ENCODE data around the gene PIM1.
"Not testable (repeated sequence)": the region's sequence is repeated elsewhere in the genome, so short reads cannot be mapped to it uniquely, and the experiment has no call there.

The PIM1 gene

DNA sequence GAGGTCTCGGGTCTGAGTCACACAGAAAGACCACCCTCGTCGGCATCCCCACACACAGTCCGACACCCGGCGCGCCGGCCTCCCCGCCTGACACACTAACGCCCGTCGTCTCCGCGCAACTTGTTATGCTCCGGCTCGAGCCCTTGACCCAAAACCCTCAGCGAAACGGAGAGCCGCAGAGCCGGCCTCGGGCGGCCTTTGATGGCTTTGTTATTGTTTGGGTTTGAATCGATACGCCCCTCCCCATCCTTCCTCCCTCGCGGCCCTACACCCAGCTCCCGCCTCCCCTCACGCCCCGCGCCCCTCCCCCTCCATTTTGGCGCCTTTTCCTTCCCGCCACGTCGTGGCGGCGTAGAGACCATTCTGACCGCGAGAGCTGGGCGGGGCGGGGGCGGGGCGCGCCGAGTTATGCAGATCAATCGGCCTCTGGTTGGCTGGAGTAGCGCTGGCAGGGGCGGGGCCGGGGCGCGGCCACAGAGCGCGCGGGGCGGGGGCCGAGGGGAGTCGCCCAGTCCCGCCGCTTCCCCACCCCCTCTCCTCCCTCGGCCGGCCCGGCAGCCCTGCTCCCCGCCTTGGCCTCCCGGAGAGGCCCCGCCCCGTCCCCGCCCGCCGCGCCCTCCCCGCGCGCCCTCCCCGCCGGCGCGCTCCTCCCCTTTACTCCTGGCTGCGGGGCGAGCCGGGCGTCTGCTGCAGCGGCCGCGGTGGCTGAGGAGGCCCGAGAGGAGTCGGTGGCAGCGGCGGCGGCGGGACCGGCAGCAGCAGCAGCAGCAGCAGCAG lies at the start of gene PIM1:
Gene PIM1 (plus strand): TSS at position 657 of the 777 bp plus-strand sequence. CDS start 424 bp downstream, outside the sequence.
- peak; percentile 98 for DNase-seq (ENCODE audit: low read depth)

DNA sequence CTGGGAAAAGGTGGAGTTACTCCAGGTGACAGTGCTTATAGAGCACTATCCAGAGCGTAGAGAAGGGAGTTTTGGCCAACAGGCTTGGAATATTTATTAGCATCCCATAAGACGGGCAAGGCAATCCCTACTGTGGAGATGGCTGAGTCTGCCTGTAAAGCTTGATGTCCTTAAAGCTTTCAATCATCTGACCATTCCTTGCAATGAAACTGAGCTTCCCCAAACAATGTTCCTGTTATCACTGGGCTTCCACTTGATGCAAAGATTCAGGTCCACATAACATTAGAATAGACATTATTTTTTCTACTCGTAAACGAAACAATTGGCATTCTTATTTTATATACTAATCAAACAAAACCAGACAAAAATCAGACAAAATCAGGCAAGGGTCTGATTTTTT lies 48.4 kb upstream of the PIM1 start:
- DNase-seq (ENCODE audit: low read depth), result no peak

DNA sequence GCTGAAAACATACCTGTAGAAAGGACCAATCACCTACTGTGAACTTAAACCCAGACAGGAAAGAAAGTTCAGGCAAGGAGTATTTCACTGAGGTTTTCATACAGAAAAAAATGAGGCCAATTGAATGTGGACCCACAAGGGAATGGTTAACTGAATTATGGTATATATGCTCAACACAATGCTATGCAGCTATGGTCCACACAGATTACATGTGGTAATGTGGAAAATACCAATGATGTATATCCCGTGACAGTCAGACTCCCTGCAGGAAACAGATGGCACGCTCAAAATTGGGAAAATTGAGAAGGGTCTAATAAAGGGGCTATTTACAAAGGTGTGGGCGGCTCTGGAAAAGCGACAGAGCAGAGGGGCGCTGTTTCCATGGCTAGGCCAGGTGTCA lies 47.1 kb upstream of the PIM1 start:
- DNase-seq (ENCODE audit: low read depth), result no peak

DNA sequence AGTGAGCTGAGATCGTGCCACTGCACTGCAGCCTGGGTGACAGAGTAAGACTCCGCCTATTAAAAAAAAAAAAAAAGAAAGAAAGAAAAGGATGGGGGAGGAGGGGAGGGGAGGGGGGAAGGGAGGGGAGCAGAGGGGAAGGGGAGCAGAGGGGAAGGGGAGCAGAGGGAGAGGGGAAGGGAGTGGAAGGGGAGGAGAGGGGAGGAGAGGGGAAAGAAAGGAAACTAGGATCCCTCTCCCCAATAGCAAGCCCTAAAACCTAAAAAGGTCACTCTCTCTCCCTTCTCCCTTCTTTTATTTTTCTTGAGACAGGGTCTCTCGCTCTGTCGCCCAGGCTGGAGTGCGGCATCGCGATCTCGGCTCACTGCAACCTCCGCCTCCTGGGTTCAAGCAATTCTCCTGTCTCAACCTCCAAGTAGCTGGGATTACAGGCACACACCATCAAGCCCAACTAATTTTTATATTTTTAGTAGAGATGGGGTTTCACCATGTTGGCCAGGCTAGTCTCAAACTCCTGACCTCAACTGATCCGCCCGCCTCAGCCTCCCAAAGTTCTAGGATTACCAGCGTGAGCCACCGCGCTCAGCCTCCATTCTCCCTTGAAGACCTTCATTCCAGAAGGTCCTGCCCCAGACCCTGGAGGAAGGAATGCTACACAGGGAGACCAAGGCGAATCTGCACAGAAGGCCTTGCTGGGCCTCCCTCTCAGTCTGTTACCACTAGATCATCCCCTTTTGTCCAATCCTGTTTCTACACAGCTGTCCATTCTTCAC lies 45.8 kb upstream of the PIM1 start:
- DNase-seq (ENCODE audit: low read depth), result no peak

DNA sequence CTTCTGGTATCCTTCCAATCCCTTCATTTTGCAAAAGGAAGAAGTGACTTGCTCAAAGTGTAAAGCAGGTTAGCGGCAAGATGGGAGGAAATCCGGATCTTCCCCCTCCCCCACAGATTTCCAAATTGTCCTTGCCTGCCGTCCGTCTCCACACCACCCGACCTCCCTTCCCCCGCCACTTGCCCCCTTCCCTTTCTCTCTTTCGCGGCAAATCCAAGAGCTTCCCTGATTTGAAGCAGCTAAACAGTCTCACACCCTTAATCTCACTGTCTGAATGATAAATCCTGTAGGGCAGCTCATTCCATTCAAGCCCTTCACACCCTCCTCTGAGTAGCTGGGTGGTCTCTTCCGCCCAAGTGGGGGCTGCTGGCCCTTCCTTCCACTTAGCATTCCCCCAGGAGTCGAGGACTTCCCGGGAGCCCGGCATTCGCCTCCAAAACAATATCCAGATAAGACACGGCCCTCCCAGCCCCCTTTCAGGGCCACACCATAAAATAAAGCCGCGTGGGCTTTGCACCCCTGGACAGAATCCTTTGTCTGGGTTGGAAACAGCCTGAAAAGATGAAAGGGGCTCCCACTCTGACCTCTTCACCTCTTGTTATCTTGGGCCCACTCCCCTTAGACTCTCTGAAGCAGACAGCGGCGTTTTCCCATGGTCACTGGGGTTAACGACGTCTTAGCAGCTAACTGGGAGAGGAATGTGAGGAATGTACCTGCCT lies 44.0 kb upstream of the PIM1 start:
- DNase-seq (ENCODE audit: low read depth), result no peak

DNA sequence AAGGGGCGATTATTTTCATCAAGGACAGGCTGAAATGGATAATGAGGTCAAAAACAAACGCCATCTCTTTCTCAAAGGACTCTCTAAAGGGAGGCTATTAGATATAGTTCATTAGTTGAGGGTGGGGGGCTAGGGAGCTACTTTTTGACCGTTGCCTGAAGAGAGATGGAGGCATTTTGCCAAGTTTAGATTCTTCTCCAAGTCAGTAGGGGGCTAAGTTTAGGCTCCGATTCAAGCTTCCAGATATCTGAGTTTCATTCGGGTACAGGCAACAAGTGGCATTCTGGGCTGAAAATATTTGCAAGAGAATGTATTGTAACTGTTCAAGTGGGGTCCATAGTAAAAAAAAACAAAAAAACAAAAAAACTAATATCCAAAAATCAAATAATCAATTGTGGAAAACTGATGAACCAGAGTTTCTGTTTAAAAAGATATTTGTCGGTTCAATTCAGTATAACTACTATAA lies 43.4 kb upstream of the PIM1 start:
- no peak for DNase-seq (ENCODE audit: low read depth)

DNA sequence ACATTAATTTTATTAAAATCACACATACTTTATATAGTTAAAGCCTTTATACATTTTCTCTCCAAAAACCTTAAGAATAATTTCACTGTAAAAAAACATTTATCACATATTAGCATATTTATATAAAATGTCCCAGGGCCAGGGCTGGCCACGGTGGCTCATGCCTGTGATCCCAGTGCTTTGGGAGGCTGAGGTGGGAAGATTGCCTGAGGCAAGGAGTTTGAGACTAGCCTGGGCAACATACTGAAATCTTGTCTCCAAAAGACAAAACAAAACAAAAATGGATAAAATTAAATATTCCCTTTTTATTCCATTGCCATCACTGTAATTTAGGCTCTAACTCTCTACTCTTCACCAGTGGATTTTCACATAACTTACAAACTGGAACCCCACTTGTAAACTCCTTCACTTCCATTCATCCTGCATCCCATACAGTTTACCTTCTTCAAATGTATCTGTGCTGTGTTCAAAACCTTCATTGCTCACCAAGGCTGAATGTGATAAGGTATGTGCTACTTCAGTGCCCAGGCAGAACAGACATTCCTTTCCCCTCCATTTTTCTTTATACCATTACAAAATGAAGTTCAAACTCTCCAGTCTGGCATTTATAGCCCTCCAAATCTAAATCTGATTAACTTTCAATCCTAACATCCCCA lies 42.9 kb upstream of the PIM1 start:
- no peak for DNase-seq (ENCODE audit: low read depth)

DNA sequence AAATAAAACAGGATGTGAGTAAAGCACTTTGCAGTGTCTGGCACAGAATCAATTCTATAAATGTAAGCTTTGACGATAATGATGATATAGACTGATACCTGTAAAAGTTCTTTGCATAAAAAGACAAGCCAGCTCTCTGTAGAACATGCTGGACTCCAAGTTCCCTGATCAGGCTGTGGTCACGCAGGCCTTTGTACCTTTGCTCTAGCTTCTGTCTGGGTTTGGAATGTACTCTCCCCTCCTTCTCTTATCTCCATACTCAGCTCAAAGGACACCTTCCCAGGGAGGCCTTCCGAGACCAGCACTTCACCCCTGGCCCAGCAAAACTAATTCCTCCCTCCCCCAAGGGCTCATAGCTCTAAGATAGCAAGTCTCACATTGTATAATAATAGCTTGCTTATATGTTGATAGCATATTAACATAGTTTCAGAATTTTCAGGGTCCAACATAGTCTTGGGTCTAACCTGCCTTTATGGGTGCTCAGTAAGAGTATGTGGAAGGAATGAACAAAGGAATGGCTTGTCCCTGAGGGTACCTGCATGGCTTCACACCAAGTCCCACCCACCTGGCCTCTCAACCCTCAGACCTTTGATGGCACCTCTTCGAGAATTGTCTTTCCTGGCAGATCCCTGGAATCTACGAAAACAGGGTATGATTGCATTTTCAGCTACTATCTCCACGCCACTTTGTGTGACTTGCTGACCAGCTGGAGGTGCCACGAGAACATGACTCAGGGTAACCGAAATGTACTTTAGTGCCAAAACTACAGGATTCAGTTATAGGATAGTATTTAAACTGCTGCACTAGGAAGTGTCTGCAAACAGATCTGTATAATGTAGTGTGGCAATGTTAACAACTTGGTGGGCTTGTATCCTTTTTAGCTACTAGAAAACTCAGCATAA lies 41.7 kb upstream of the PIM1 start:
- DNase-seq (ENCODE audit: low read depth), result peak; percentile 73

DNA sequence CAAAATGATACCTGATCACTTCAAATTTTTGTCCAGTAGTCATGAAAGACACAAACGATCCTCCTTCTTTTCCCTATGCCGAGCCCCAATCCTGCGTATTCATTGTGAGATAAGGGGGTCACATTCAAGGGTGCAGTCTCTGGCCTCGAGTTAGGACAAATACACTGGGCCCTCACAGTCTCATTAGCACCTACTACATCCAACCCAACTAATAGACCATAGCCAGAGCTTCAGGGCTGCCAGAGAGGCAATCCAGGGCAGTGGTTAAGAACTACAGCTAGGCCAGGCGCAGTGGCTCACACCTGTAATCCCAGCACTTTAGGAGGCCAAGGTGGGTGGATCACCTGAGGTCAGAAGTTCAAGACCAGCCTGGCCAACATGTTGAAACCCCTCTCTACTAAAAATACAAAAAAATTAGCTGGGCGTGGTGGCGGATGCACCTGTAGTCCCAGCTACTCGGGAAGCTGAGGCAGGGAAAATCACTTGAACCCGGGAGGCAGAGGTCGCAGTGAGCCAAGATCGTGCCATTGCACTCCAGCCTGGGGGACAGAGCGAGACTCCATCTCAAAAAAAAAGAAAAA lies 41.0 kb upstream of the PIM1 start:
- not testable (repeated sequence) for DNase-seq (ENCODE audit: low read depth)

DNA sequence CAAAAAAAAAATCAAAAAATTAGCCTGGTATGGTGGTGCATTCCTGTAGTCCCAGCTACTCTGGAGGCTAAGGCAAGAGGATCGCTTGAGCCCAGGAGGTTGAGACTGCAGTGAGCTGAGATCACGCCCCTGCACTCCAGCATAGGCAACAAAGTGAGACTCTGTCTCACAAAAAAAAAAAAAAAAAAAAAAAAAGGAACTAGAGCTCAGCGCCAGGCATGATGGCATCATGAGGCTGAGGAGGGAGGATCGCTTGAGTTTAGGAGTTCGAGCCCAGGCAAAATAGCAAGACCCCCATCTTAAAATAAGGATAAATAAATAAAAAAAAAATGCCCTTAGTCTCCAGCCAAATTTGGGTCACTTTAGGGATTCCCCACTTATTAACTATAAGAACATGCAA lies 40.4 kb upstream of the PIM1 start:
- no peak for DNase-seq (ENCODE audit: low read depth)

DNA sequence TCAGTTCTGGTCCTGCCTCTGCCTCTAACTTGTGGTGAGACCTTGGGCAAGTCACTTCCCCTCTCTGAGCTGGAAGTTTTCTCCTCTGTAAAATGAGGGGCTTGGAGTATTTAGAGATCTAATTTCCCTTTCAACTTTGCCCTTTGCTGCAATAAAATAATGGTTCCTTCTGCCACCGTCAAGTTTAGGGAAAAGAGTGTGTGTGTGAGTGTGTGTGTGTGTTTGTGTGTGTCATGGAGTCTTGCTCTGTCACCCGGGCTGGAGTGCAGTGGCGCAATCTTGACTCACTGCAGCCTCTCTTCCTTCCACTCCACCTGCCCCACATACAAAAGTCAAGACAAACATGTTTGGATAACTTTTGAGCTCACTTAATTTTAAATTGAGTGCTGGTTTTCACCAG lies 39.2 kb upstream of the PIM1 start:
- DNase-seq (ENCODE audit: low read depth), result peak; percentile 64

DNA sequence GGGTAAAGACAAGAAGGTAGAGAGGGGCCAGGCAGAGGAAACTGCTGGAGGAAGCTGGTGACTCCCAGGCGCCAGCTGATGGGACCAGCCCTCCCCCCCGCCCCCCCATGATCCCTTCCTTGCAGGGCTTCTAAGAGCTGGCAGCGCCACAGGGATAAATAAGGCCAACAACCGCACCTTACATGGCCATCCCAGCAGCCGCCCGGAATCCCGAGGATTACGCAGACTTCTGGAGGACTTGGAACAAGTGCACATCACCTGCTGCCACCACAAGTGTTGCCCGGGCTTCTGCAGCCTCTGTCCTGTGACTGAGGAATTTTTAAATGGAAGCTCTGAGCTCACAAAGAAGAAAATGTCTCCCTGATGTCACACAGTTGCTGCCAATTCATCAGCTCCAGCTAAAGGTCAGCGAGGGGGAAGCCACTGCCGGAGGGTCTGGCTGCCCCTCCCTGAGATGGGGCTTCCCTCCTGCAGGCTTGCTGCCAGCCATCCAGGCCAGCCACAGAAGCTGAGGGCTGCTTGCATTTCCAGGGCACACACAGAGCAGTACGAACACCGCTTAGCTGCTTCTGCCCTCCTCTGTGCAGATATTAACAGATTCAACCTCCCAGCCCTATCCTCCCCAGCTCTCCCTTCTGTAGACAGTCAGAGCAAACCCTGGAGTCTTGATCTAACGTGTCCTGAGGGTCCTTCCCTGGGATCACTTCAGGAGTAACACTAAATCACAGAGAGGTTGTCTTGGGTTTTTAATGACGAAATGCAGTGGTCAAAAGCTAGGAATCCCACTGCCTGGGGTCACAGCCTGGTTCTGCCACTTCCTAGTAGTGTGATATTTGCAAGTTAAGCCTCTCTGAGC lies 38.6 kb upstream of the PIM1 start:
- peak; percentile 48 for DNase-seq (ENCODE audit: low read depth)

DNA sequence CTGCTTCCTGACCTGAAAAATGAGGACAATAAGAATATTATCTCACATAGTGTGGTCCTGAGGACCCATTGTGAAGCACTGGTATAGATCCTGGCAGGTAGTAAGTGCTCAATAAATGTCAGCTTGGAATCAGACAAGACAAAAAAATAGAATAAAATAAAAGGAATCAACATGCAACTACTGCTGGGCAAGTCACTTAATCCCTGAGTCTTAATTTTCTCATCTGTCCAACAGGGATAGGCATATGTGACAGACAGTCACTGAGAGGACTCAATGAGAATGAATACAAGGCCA lies 38.0 kb upstream of the PIM1 start:
- no peak for DNase-seq (ENCODE audit: low read depth)

DNA sequence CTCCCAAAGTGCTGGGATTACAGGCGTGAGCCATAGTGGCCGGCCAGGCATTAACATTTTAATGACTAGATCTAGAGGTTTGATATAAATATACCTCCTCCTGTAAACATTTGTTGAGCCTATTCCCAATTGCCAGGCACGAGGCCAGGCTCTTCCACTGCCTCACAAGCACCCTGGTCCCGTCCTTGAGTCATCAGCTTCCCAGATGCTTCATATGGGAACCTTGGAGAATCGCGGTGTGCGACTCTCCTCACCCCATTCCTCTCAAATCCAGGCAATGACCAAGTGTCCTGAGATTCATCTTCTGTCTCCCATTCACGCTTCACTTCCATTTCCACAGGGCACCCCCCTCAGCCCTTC lies 35.9 kb upstream of the PIM1 start:
- peak; percentile 99 for DNase-seq (ENCODE audit: low read depth)

DNA sequence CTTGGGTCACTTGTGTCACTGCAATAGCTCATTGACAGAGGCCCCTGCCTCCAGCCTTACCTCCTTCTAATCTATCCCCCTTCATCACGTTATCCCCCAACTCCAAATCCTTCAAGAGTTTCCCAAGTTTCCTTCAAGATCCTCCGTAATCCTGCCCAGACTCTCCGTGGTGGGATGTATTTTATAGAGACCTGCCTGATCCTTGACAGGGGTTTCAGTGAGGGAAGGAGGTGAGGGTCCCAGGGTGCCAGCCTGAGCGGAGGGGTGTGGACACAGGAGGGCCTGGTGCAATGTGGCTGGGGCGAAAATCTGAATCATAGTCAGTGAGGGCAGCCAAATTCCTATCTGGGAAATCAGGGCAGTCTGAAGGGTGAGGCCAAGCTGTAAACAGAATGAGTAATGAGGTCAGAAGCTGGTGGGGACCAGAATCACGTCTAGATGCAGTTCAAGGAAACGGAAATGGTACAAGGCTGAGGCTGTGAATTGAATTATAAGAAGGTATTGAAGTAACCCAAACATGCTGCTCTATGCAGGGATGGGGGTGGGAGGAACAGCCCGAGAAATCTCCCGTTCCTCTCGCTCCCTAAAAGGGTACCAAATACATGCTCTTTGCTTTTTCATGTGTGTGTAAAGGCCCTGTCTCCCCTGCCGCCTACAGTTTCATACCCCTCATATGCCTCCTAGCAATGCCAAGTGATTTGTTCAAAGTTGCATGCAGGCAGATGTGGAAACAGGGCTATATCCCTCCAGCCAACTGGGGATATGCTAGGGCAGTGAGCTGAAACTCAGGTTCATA lies 35.4 kb upstream of the PIM1 start:
- peak; percentile 99 for DNase-seq (ENCODE audit: low read depth)

DNA sequence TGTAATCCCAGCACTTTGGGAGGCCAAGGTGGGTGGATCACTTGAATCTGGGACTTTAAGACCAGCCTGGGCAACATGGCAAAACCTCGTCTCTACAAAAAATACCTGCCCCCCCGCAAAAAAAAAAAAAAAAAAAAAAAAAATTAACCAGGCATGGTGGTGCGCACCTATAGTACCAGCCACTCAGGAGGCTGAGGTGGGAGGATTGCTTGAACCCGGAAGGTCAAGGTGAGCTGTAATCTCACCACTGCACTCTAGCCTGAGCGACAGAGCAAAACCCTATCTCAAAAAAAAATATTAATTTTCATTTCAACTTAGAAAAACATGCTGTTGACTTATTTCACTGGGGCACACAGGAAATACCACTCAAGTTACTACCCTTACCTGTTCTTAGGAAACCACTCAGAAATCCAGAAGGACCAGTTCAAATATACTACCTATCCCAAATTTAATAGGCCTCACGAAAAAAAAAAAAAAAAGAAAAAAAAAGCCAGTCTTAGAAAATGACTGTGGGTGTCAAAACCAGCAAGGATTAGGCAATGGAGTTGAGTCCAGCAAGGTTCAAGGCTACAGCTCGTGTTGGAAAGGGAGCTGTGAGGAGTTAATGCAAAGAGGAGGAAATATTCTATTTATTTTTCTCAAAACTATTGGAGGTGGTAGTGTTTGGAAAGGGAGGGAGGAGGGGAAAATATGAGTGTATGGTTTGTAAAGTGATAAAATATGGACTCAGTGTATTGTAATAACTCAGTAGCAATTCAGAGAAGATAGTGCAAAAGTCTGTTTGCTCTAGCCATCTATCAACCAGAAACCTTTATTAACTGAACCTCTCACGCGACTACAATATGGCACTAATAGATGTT lies 33.9 kb upstream of the PIM1 start:
- peak; percentile 6 for DNase-seq (ENCODE audit: low read depth)

DNA sequence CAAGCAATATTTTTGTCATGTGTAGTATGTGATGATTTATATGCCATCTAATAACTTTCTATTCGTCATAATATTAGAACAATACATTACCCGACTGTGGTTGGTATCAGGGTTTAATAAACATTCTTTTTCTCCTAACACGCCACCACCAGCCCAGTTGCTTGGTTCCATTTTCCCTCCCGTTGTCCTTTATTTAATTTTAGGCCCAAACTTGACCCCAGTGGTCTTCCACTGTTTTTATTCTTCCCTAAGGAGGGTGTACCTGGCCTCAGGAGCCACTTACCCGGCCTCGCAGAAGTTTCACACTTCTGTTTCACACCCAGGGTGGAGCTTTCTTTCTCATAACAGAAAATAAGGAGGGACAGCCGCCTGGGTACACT lies 33.1 kb upstream of the PIM1 start:
- DNase-seq (ENCODE audit: low read depth), result no peak

Data from EH (cell line).